GM19043 (cell line): Measurements from ENCODE around the gene HOXC10.

Experiments used
- ATAC-seq: cut with Tn5 transposase; IDR thresholded peaks from one replicate; pipeline ENCODE4 v1.9.1; 2021; ENCODE audit warnings: low read depth; ENCODE audit not compliant: unreplicated experiment

The HOXC10 gene

GRCh38 chr12:54000116-54001114 lies 15.5 kb downstream of the HOXC10 start, which contains the start of gene HOXC9:
TSS of gene HOXC9 (plus strand) at chr12:54000161. CDS start at chr12:54000189, 28 bp downstream.
- no peak for ATAC-seq

GRCh38 chr12:54001283-54002187 lies 16.6 kb downstream of the HOXC10 start:
- ATAC-seq = no peak

- no peak for ATAC-seq
Measured at GRCh38 chr12:54002278-54002914, 17.4 kb downstream of the HOXC10 start.

DNA sequence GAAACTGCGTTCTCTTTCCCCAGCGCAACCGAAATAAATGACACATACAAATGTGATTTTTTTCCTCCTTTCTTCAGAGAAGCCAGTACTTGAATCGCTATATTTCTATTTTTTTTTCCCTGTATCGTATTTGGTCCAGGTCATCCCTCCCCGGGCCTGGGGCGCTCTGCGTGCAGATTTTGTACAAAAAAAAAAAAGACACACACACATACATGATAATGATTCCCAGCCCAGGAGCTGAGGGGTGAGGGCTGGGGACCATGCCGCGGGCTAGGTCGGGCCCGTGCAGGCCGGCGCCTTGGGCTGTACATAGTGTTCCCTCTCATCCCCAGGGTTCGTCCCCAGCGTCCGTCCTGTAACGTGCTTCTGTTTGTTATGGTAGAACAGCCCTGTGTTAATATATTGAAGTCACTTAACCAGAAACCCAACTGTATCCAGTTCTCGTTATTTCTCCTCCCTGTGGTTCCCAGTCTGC lies 18.0 kb downstream of the HOXC10 start:
- no peak for ATAC-seq

GRCh38 chr12:54003625-54004024 lies 18.7 kb downstream of the HOXC10 start:
- ATAC-seq = no peak

DNA sequence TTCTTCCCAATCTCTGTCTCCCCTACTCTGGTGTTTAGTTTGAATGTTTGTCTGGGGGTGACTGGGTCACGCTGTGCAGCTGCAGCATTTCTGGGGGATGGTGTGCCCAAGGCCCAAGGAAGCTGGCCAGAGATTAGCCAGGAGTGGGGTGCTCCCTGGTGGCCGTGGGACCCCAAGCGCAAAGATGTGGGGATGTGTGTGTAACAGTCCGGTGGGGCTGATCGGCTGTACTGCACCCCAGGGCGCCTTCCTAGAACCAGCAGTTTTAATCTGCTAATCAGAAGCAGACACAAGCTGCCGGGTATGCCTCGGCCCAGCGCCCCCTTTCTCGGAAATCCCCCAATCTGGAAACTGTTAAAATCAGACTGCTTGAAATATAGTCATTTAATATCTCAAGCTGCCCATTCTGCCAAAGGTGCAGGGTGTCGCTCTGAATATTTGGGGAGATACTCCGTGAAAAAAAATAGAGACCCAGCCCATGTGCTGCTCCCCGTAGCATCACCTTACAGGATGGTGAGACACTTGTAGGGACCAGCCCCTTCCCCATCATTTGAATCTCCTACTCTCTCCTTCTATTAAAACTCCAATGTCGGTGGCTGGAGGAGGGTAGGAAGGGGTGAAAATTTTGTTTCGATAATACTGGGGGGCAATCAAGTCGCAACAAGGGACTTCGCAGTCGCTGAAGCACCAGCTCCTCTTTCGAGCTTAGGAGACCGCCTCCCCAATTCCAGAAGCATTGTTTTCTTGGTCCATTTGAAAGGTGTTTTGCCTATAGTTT lies 19.3 kb downstream of the HOXC10 start:
- ATAC-seq = no peak

- no peak for ATAC-seq
Measured at GRCh38 chr12:54004841-54005530, 20.0 kb downstream of the HOXC10 start.

- no peak for ATAC-seq
Measured at GRCh38 chr12:54005531-54005852, 20.5 kb downstream of the HOXC10 start.

- no peak for ATAC-seq
Measured at GRCh38 chr12:54005853-54006558, 21.1 kb downstream of the HOXC10 start.

GRCh38 chr12:54006559-54007220 lies 21.7 kb downstream of the HOXC10 start:
- no peak for ATAC-seq

- no peak for ATAC-seq
Measured at GRCh38 chr12:54007538-54008259, 22.8 kb downstream of the HOXC10 start.

- ATAC-seq = no peak
Measured at GRCh38 chr12:54008260-54008552, 23.3 kb downstream of the HOXC10 start.

DNA sequence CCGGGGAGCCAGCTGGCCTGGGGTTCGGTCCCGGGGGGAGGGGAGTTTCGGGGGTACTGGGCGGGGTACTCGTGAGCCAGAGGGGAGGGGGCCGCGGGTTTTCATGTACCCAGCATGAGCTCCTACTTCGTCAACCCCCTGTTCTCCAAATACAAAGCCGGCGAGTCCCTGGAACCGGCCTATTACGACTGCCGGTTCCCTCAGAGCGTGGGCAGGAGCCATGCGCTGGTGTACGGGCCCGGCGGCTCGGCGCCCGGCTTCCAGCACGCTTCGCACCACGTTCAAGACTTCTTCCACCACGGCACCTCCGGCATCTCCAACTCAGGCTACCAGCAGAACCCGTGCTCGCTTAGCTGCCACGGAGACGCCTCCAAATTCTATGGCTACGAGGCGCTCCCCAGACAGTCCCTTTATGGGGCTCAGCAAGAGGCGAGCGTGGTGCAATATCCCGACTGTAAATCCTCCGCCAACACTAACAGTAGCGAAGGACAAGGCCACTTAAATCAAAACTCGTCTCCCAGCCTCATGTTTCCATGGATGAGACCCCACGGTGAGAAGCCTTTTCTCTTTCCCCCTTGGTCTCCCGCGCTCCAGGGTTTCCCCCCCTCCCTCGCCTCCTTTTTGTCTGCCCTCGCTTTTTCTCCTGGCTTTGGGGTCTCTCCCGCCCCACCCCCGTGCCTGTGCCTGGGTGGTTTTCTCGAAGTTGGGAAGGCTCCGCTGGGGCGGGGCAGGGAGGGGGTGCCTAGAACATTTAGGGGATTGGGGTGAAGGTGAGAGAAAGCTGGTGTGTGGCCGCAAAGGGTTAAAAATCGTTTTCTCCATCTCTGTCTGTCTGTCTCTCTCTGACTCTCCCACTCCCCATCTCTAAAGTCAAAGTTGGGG lies 24.5 kb downstream of the HOXC10 start:
- no peak for ATAC-seq

- ATAC-seq = no peak
Measured at GRCh38 chr12:54010053-54010971, 25.4 kb downstream of the HOXC10 start.

GRCh38 chr12:54010972-54011664 lies 26.2 kb downstream of the HOXC10 start:
- no peak for ATAC-seq
